AML-193 (cell line): ENCODE measurements around the gene IDI2.
A peak's percentile ranks its signal among the peaks of the same experiment; 100 is the strongest.
"Not testable (repeated sequence)": the region's sequence is repeated elsewhere in the genome, so short reads cannot be mapped to it uniquely, and the experiment has no call there.

Source experiments
- DNase-seq, 2 experiments: peaks; one replicate each; lab custom pipeline; 2025; lab: John Stamatoyannopoulos, UW

The IDI2 gene

DNA sequence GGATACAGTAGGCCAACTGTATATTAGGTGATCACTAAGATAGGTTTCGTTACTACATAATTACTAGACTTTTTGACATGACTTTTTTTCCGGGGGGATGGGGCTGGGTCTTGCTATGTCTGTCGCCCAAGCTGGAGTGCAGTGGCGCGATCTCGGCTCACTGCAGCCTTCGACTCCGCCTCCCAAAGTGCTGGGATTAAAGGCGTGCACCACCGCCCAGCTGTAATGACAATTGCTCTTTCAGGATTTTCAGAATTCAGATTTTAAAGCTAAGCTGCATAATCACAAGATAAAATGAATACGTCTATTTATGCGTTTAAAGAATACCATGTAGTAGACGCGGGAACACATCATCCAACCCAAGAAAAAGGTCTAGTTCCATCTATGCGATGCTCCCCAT lies 22.3 kb upstream of the IDI2 start:
- no peak for DNase-seq

- DNase-seq = no peak
Observed at GRCh38 chr10:1045415-1045814, 19.8 kb upstream of the IDI2 start.

DNA sequence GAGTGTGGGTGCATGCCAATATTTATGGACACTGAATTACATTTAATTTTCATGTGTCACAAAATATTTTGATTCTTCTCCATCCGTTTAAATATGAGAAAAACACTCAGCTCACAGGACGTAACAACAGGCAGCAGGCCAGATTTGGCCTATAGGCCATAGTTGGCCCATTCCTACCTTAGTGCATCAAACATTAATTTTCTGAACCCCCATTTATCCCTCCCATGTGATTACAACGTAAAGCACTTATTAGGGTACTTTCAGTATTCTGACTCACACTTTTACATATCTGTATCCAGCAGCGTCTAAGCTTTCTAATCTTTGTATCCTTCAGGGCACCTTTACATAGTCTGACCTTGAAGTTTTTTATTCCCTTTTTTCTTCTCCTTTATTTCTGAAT lies 19.3 kb upstream of the IDI2 start:
- DNase-seq = no peak

DNA sequence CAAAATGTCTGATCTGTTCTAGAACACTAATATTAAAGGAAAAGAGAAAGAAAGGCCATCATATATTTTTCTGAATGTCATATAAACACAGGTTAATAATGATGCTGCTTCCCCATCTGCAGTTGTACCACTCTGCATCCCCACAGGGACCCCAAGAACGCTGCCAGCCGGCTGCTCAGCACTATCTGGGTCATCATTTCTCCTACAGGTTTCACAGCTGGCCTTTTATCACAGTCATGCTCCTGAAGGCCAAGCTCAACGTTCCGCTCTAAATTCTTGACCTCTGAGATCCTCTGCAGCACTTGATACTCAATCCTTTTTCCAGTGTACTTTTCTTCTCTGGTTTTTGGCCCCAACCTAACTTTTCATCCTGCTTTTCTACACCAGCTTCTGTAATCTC lies 18.5 kb upstream of the IDI2 start:
- no peak for DNase-seq

DNA sequence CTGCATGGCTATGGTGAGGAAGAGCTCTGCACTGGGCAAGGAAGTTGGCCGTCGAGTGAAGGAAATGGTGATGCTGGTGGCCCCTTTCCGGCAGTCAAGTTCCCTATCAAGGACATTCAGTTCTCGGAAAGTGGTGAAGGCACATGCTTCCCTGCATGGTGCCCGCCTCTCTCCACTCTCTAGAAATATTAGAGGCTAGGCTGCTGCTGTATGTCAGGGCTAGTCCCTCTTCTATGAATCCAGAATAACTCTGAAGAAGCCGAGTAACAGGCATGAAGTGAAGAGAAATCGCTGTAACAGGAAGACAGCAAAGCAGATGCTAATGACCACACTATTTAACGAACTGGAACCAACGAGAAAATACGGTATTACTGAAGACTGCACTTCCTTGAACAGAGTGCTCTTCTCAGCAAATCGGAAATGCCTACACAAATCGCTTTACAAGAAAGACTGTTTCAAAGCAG lies 17.9 kb upstream of the IDI2 start:
- DNase-seq = peak; percentile 53 to 59

DNA sequence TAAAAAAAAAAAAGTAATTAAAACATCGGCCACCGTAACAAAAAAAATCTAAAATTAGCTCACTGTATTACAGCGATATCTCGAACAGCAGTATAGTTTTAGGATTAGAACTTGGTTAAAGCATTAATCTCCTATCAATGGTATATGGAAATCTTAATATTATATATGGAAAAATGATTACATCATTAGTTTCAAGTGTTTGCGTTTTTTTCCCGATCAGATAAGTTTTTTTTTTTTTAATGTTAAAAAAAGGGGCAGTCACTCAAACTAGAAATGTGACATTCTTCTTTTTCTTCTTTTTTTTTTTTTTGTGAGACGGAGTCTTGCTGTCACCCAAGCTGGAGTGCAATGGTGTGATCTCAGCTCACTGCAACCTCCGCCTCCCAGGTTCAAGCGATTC lies 15.9 kb upstream of the IDI2 start:
- no peak for DNase-seq

GRCh38 chr10:1040133-1040532 lies 14.5 kb upstream of the IDI2 start:
- no peak for DNase-seq

- not testable (repeated sequence) for DNase-seq
Observed at GRCh38 chr10:1038769-1039168, 13.1 kb upstream of the IDI2 start.

DNA sequence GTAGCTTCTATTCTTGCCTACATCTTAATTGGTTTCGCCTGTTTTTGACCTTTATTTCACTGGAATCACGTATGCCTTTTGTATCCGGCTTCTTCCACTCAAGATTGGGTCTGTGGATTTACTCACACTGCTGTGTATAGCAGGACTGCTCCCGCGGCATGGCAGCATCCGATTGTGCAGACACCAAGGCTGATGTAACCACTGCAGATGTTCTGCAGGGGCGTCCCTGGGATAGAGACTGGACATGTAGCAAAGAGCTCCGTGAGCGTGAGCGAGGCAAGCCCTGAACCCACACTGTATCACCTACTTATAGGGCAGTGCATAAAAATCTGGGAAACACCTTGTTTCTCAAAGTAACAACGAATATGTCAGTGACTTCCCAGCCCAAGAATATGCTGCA lies 11.4 kb upstream of the IDI2 start:
- no peak for DNase-seq

DNA sequence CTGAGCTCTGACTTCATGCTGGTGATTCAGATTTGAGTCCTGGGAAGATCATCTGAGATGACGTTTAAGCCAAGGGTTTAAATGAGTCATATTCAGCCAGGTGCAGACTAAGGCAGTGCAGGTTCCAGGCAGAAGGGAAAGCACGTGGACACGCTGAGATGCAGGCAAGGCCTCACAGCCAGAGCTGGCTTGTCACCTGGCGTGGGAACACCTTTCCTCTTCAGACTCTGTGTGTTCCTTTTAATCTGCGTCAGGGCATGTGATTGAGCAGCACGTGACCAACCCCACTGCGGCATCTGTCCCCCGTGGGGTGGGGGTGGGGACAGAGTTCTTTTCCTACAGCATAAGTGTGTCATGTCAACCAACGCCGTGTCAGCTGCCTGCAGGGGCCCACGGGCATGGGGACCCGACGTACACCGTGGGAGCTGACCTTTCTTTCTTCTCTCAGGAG lies 10.7 kb upstream of the IDI2 start:
- DNase-seq = no peak

- no peak for DNase-seq
Observed at GRCh38 chr10:1035201-1035600, 9.5 kb upstream of the IDI2 start.

GRCh38 chr10:1034758-1035157 lies 9.1 kb upstream of the IDI2 start:
- DNase-seq = no peak

GRCh38 chr10:1033601-1034000 lies 7.9 kb upstream of the IDI2 start:
- DNase-seq = no peak

GRCh38 chr10:1029838-1030237 lies 4.2 kb upstream of the IDI2 start:
- no peak for DNase-seq

GRCh38 chr10:1026578-1026977 lies 919 bp upstream of the IDI2 start:
- DNase-seq = no peak

DNA sequence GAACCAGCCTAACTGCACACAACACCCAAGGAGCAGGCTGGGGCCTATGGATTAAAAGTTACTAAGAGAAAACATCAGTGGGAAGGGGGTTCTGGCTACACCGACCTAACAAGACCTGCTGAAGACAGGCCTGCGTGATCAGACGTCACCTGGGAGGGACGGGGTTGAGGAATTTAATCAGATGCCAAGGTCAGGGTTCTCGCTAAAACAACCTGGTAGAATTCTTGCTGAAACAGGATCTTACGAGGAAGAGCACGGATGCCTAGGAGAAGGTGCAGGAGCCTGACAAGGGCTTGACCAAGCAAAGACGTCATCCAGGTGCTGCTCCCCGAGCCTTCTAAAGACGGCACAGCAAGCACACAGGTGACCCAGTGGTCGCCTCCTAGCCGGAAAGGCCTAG lies 1.6 kb downstream of the IDI2 start:
- no peak for DNase-seq

GRCh38 chr10:1022413-1022812 lies 3.2 kb downstream of the IDI2 start:
- no peak for DNase-seq

DNA sequence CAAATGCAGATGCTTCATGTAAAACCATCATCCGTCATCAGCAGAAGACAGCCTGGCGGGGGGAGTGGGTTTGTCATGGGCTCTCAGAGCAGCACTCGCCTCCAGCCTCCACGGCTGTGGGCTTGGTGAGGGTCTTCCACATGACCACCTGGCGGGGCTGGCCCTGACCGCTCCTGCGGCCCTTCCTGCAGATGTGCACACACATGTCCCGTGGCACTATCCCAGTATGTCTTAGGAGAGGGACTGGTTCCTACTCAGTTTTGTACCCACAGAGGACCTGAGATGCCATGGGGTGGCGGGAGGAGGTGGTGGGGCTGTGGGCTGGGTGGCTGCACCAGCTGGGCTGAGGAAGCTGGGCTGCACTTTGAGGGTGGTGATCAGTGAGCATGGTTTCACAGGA lies 4.7 kb downstream of the IDI2 start:
- no peak for DNase-seq

DNA sequence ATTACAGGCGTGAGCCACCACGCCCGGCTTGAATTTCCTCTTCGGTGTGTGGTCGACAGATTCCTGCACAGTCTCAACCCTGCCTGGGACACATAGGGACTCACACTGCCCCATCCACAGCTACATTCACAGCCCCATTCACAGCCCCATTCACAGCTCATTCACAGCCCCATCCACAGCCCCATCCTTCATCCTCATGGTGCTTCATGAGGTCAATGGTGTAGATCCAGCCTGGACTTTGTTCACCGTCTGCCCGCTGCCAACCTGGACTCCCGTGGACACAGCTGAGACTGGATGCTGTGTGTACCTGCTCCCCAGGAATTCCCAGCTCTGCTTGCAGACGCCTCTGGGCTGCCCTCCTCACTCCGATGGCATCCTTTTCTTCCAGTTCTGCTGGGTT lies 5.2 kb downstream of the IDI2 start:
- DNase-seq = no peak

DNA sequence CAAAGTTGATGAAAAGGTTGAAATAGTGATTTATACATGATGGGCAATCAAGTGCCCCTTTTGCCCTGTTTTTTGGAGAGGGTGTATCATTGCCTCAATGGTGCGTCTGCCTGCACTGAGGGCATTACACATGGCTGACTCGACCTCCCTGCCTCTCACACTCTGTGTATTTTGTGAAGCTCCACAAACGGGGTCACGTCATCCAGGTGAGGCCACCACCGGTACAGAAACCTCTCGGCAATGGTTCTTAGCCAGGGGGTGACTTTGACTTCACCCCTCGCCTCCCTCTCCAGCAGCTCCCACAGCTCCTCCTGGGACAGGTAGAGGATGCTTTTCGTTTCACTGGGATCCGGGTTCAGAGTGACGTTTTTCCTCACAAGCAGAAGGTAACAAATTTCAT lies 6.3 kb downstream of the IDI2 start:
- DNase-seq = no peak

- no peak for DNase-seq
Observed at GRCh38 chr10:1015688-1016087, 10.0 kb downstream of the IDI2 start.

DNA sequence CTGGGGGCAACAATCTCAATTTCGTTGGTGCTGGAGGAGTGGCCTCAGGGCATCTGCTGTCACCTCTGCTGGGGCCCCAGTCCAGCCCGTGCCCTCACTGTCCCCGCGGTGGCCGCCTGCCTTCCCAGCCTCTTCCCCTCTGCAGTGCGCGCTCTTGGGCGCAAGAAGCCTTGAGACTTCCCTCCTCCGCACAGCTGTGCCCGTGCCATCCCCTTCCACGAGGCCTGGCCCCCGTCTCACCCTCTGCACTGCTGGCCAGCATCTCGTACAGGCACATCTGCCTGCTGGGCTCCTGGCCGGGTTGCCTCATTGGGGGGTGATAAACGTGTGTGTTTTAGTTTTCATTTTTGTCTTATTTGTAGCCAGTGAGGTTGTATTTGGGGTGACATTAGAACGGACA lies 14.0 kb downstream of the IDI2 start:
- no peak for DNase-seq

GRCh38 chr10:1010703-1011102 lies 15.0 kb downstream of the IDI2 start:
- no peak for DNase-seq

DNA sequence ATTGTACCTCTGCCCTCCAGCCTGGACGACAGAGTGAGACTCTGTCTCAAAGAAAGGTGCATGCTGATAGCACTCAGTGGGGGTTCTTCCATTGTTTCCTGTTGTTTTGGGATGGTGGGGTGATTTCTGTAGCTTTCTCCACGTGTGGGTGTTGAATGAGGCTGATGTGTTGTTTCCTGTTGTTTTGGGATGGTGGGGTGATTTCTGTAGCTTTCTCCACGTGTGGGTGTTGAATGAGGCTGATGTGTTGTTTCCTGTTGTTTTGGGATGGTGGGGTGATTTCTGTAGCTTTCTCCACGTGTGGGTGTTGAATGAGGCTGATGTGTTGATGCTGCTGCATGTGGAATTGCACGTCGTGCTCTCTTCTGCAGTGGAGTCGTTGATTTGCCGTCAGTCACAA lies 15.7 kb downstream of the IDI2 start:
- not testable (repeated sequence) for DNase-seq

DNA sequence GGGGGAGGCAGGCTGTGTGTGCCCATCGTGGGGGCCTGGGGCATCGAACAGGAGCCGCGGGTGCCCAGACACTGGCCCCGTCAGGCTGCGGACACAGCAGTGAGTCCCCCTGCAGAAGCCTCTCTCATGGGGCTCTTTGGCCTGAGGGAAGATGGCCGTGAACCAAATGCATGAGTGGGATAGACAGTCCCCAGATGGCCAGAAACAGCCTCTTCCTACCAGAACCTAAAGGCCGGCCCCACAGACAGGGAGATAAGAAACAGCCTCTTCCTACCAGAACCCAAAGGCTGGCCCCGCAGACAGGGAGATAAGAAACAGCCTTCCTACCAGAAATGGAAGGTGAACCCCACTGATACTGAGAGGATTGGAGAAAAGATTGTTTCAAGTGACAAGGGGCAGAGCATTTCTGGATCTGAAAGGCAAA lies 16.6 kb downstream of the IDI2 start:
- no peak for DNase-seq
